ENCODE results near the gene TLN1.
A peak's percentile ranks its signal among the peaks of the same experiment; 100 is the strongest.

GRCh38 chr9:35680331-35681105 lies 51.5 kb downstream of the TLN1 start:
- no peak for TF ChIP-seq CTCF (IDR thresholded peaks at IDR 0.05)
- peak in 1 of 2 donors; percentile 50 for TF ChIP-seq POLR2AphosphoS5 (IDR thresholded peaks at IDR 0.05)
- no peak for TF ChIP-seq EP300 (IDR thresholded peaks at IDR 0.05)

All from esophagus muscularis mucosa (tissue), 4 donors.